ENCODE results near the gene ACACA. TPM values are rescaled to one million over a fixed set of nuclear protein-coding genes. Genes with fewer than 3 reads are reported as not detected.
"Not testable (repeated sequence)": the region's sequence is repeated elsewhere in the genome, so short reads cannot be mapped to it uniquely, and the experiment has no call there.

Gene ACACA
- total RNA-seq, 2 experiments from 2014 or later, result 57.2 to 61.1 TPM

DNA sequence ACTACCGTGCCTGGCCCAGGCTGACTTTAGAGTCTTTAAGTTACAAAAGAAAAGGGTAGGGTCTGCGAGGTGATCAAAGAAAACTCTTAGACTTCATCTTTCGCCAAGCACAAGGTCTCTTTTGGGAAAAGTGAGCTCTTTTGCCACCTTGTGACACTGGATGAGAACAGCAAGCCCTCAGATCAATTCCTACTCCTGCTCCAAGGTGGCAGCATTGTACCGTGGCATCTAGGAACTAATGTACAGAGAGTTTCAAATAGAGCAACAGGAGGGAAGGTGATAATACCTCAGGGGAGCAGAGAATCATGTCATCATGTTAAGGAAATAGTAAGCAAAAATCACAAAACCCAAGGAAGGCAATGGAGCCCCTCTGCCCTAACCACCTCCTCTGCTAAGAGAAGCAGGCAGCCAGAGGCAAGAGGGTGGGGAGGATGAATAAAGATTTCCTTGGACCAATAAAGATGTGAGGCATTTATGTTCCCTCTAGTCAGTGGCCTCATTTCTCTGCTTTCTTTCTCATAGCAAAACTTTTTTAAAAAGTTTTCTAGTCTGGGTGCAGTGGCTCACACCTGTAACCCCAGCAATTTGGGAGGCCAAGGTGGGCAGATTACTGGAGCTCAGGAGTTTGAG is 33.0 kb downstream of the ACACA start:
- CTCF ChIA-PET, result interaction anchor here (0.5 to 3.3 kb wide), 44 partner anchors 9 to 771 kb away, joined by 3 to 22 read pairs (median 4); partner anchors contain the start of genes SYNRG and TADA2A
- Mint-ChIP-seq H3K9me3 (ENCODE audit: low read depth) (no peaks in the 10 kb centered on the region), H3K4me1 (peaks cover 5% of the 10 kb centered on the region), H3K27ac (no peak overlapping the region), H3K27me3 (no peaks in the 10 kb centered on the region), H3K4me3 (no peak overlapping the region), H3K36me3 (ENCODE audit: low read depth) (no peaks in the 10 kb centered on the region)
- intact Hi-C loops (cut with DNase I, micrococcal nuclease), result loop anchor here (1.0 to 10.0 kb wide), 5 partner anchors 24 to 770 kb away; no protein-coding TSS in a partner anchor
- POLR2A ChIA-PET, result no interaction called here
- DNase-seq, result peak; percentile 82
- peak; percentile 98 for ATAC-seq

DNA sequence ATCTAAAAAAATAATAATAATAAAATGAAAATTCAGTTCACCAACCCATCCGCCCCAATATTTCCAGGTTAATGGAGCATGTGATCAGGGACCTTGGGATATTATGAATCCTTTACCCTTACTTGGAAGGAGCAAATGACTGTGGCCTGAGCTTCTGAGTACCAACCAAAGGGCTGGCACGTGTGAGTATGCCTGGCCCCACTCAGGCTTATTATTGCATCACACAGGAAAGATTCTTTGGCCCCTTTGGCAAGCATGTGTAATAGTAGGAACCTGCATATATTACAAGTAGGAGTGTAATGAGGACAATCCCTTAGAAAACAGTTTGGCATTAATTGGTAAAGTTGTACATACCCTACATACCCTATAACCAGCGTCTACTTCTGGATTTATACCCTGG is 38.1 kb downstream of the ACACA start:
- intact Hi-C loops (cut with DNase I, micrococcal nuclease), result no loop called here
- ChIA-PET POLR2A (no interaction called here), CTCF (interaction anchor here (1.1 to 2.3 kb wide), 2 partner anchors 9 to 10 kb away, joined by 5 read pairs; no protein-coding TSS in a partner anchor)
- H3K36me3 Mint-ChIP-seq (ENCODE audit: low read depth), result no peaks in the 10 kb centered on the region
- H3K27me3 Mint-ChIP-seq, result no peaks in the 10 kb centered on the region
- H3K4me1 Mint-ChIP-seq, result peaks cover 3% of the 10 kb centered on the region
- H3K4me3 Mint-ChIP-seq, result no peak overlapping the region
- H3K9me3 Mint-ChIP-seq (ENCODE audit: low read depth), result no peaks in the 10 kb centered on the region
- DNase-seq, result no peak
- ATAC-seq, result no peak
- H3K27ac Mint-ChIP-seq, result no peak overlapping the region

DNA sequence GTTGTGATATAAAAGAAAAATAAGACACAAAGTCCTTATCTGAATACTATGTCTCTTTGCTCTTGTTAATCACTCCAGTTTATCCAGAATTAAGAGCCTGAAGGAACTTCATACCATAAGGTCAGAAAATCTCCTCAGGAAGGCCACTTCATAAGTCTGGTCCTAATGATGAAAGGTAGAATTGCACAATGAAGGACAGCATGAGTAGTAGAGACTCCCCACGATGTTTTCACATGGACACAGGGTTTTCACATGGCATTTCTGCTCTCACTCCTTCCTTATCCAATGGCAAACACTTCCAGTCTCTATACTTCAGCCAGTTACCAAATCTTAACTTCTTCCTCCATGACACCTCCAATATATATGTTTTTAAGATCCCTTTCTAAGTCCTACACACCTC is 41.0 kb downstream of the ACACA start:
- CTCF ChIA-PET, result no interaction called here
- no peak overlapping the region for H3K4me3 Mint-ChIP-seq
- POLR2A ChIA-PET, result no interaction called here
- no peaks in the 10 kb centered on the region for H3K27me3 Mint-ChIP-seq
- H3K27ac Mint-ChIP-seq, result no peak overlapping the region
- no peaks in the 10 kb centered on the region for H3K4me1 Mint-ChIP-seq
- no peaks in the 10 kb centered on the region for H3K9me3 Mint-ChIP-seq (ENCODE audit: low read depth)
- no peak for ATAC-seq
- no peak for DNase-seq
- intact Hi-C loops (cut with DNase I, micrococcal nuclease), result no loop called here
- no peaks in the 10 kb centered on the region for H3K36me3 Mint-ChIP-seq (ENCODE audit: low read depth)

DNA sequence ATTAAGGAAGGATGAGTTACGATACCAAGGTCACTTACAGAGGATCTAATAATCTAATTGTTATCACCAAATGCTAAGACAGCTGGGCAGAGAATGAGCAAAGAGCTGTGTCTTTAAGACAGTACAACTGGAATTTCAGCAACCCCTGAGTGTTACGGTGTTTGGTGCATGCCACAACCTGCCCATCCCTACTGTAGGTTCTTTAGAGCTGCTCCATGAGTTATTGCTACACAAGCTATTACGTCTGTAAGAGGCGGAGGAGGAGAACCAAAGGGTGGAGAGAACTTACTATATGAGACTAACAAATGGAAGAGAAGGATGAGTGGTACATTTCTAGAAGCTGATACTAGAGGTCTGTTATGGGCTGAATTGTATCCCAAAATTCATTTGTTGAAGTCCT is 45.1 kb downstream of the ACACA start:
- intact Hi-C loops (cut with DNase I, micrococcal nuclease), result no loop called here
- no peak overlapping the region for H3K4me3 Mint-ChIP-seq
- no peak overlapping the region for H3K27ac Mint-ChIP-seq
- ChIA-PET POLR2A (interaction anchor here (0.6 kb wide), 2 partner anchors 405 to 875 kb away, joined by 3 to 11 read pairs; partner anchors contain the start of gene ZNHIT3), CTCF (interaction anchor here (0.7 to 3.9 kb wide), 5 partner anchors 13 to 47 kb away, joined by 3 to 22 read pairs (median 3); no protein-coding TSS in a partner anchor)
- DNase-seq (no peak), ATAC-seq (no peak)
- H3K4me1 Mint-ChIP-seq, result peaks cover 23% of the 10 kb centered on the region
- no peaks in the 10 kb centered on the region for H3K9me3 Mint-ChIP-seq (ENCODE audit: low read depth)
- H3K36me3 Mint-ChIP-seq (ENCODE audit: low read depth), result peaks cover 6% of the 10 kb centered on the region
- H3K27me3 Mint-ChIP-seq, result no peaks in the 10 kb centered on the region

DNA sequence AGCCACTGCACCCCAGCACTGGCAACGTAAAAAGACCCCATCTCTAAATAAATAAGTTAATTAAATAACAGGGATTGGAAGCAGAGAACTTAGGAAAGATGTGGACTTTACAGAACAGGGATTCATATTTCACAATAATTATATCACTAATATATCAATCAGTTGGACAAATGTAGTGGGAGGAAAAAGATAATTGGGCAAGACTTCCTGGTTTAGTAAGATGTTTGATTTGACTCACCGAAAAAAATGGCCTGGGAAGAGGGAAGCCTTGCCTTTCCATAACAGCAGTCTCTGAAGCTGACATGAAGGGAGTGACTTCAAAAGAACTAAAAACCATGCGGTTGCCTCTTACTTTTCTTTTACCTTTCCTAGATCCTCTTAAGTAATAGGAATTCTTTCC is 46.0 kb downstream of the ACACA start:
- intact Hi-C loops (cut with DNase I, micrococcal nuclease), result no loop called here
- CTCF ChIA-PET, result interaction anchor here (1.0 to 3.9 kb wide), 3 partner anchors 14 to 35 kb away, joined by 3 to 22 read pairs (median 8); no protein-coding TSS in a partner anchor
- H3K27ac Mint-ChIP-seq, result no peak overlapping the region
- POLR2A ChIA-PET, result interaction anchor here (0.6 kb wide), 1 partner anchor 874 kb away, joined by 3 read pairs; the partner anchor contains the start of gene ZNHIT3
- peaks cover 23% of the 10 kb centered on the region for H3K4me1 Mint-ChIP-seq
- no peak for ATAC-seq
- no peak overlapping the region for H3K4me3 Mint-ChIP-seq
- peaks cover 7% of the 10 kb centered on the region for H3K36me3 Mint-ChIP-seq (ENCODE audit: low read depth)
- H3K27me3 Mint-ChIP-seq, result no peaks in the 10 kb centered on the region
- no peak for DNase-seq
- no peaks in the 10 kb centered on the region for H3K9me3 Mint-ChIP-seq (ENCODE audit: low read depth)

DNA sequence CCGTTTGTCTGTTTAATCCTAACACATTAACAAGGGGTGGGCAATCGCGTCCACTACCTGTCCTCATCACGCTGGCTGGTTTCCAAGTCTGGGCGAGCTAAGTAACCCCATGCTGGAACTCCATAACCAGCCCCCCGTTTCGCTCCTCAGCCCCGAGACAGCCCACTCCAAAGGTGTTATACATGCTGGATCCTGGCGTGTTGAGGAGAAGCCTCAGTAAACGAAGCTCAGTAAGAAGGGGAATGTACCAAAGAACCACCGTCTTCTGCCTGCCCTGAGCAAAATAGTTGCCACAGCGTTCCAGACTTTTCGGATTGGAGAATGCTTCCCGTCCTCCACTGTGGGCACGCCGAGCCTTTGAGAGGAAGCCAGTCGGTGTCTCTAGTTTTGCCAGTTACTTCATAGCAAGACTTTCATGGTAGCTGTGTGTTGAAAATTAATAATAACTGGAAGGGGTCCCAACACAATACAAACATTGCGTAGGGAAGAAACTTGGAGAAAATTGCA is 46.9 kb downstream of the ACACA start:
- ATAC-seq (no peak), DNase-seq (no peak)
- Mint-ChIP-seq H3K9me3 (ENCODE audit: low read depth) (no peaks in the 10 kb centered on the region), H3K27me3 (no peaks in the 10 kb centered on the region), H3K4me3 (peak overlapping the region; percentile 62), H3K27ac (peak overlapping the region; percentile 72), H3K4me1 (peaks cover 23% of the 10 kb centered on the region), H3K36me3 (ENCODE audit: low read depth) (peaks cover 7% of the 10 kb centered on the region)
- ChIA-PET CTCF (interaction anchor here (0.5 to 3.9 kb wide), 5 partner anchors 14 to 198 kb away, joined by 3 to 22 read pairs (median 3); no protein-coding TSS in a partner anchor), POLR2A (interaction anchor here (0.7 to 1.5 kb wide), 2 partner anchors 49 to 1697 kb away, joined by 3 to 4 read pairs; no protein-coding TSS in a partner anchor)
- intact Hi-C loops (cut with DNase I, micrococcal nuclease), result loop anchor here (1.0 to 2.0 kb wide), 9 partner anchors 47 to 873 kb away; partner anchors contain the start of genes AATF (in 1 of the 2), ACACA (in 1 of the 2), DUSP14 (in 1 of the 2) and MRM1 (in 1 of the 2)

DNA sequence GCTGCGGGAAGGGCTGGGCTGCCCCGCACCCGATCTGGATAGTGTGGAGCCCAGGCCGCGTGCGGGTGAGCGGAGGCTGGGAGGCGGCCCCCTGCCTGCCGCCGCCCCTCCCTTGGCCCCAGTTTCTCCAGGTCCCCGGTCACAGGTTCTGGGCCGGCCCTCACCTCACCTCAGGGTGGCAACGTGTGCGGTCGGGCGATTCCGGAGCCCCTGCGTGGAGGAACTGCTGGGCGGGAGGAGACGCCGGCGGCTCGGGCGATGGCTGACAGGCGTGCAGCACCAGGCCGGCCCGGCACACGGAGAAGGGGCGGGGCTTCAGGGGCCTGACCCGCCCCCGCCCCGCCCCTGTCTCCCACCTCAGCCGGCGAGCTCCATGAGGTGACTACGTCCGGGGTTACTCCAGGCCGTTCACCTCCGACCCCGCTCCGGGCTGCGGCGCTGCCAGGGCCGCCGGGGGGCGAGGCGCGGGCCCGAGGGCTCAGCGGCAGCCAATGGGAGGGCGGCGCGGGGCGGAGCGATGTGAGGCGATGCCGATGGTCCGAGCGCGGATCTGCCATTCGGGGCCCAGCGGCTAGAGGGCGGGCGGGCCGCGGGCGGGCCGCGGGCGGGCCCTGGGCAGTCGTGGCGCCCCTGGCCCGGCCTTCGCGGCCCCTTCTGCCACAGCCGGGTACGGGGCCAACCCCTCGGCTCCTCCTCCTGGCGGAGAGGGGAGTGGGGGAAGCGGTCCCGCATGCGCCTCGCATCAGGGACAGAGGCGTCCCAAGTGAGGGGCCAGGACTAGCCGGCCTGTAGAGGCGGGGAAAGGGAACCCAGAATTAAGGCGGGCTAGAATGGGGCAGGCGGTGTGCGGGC is 47.6 kb downstream of the ACACA start:
- peak; percentile 98 for ATAC-seq
- H3K27ac Mint-ChIP-seq, result peak overlapping the region; percentile 83

DNA sequence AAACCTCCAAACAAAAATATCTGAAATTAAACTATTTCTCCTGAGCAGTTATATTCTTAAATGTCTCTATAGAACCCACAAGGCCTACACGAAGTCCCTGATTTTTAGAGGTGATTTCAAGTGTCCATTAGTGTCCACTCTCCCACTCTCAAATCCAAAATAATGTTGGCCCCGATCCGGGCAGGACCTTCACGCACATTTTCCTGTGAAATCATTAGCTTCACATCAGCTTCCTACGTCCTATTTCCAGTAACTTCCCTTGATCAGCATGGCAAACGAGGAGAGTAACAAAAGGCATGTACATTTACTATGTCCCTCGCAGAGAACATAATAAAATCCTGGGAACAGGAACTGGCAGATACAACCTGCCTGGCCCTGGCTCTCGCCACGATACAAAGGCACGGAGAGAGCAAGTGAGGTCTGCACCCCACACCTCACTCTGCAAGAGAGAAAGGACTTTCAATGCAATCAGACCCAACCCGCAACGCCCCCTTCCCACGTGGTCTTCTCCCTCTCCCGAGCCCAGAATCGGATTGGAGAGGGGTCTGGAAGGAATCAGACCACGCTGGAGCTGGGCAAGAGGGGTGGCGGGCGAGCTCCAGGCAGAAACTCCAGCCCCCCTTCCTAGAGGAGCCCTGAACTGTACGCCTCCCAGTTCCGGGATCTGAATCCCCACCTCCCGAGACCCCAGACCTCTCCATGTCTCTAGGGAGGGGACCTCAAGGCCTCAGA is 48.4 kb downstream of the ACACA start:
- intact Hi-C loops (cut with DNase I, micrococcal nuclease), result loop anchor here (2.0 kb wide), 2 partner anchors 49 to 871 kb away; partner anchors contain the start of genes ACACA (in 1 of the 2), TADA2A (in 1 of the 2) and ZNHIT3 (in 1 of the 2)
- peak overlapping the region; percentile 83 for H3K27ac Mint-ChIP-seq
- H3K36me3 Mint-ChIP-seq (ENCODE audit: low read depth), result peaks cover 10% of the 10 kb centered on the region
- ChIA-PET CTCF (interaction anchor here (1.5 to 3.9 kb wide), 2 partner anchors 16 to 53 kb away, joined by 3 to 22 read pairs; no protein-coding TSS in a partner anchor), POLR2A (interaction anchor here (0.5 to 1.5 kb wide), 2 partner anchors 50 to 251 kb away, joined by 4 to 5 read pairs; no protein-coding TSS in a partner anchor)
- no peaks in the 10 kb centered on the region for H3K9me3 Mint-ChIP-seq (ENCODE audit: low read depth)
- H3K27me3 Mint-ChIP-seq, result no peaks in the 10 kb centered on the region
- ATAC-seq (peak; percentile 18), DNase-seq (peak; percentile 70)
- H3K4me3 Mint-ChIP-seq, result peak overlapping the region; percentile 88
- peaks cover 23% of the 10 kb centered on the region for H3K4me1 Mint-ChIP-seq

More for the DNA sequence above, 47.6 kb downstream of the ACACA start:
- Mint-ChIP-seq H3K4me1 (peaks cover 23% of the 10 kb centered on the region), H3K36me3 (ENCODE audit: low read depth) (peaks cover 7% of the 10 kb centered on the region), H3K27me3 (no peaks in the 10 kb centered on the region), H3K9me3 (ENCODE audit: low read depth) (no peaks in the 10 kb centered on the region), H3K4me3 (peak overlapping the region; percentile 88)
- DNase-seq, result peak; percentile 96
- CTCF ChIA-PET, result interaction anchor here (0.5 to 3.9 kb wide), 5 partner anchors 14 to 197 kb away, joined by 3 to 22 read pairs (median 3); no protein-coding TSS in a partner anchor
- POLR2A ChIA-PET, result interaction anchor here (0.5 to 1.5 kb wide), 3 partner anchors 50 to 1698 kb away, joined by 3 to 5 read pairs (median 4); no protein-coding TSS in a partner anchor
- intact Hi-C loops (cut with DNase I, micrococcal nuclease), result loop anchor here (1.0 to 2.0 kb wide), 9 partner anchors 48 to 872 kb away; partner anchors contain the start of genes AATF (in 1 of the 2), ACACA (in 1 of the 2), DUSP14 (in 1 of the 2) and MRM1 (in 1 of the 2)

DNA sequence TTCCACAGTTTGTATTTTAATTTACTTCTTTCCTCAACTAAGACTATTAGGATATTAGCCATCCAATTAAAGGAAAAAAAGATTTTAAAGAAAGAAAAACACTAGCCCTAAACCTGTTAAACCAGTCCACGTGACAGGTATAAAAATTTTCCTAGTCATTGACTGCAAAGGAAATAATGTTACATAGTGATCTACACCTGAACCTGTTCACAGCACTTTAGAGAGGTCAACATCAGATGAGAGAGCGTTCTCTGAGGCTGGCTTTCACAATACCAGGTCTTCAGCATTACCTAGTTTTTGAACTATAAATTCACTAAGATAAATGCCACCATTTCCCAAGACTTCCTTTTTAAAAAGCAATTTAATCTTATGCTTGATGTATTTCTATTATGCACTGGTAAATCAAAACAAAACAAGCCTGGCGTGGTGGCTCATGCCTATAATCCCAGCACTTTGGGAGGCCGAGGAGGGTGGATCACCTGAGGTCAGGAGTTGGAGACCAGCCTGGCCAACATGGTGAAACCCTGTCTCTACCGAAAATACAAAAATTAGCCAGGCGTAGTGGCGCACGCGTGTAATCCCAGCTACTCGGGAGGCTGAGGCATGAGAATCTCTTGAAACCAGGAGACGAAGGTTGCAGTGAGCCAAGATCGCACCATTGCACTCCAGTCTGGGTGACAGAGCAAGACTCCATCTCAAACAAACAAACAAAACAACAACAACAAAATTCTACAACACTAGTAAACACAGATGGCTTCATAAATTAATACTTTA is 49.7 kb downstream of the ACACA start:
- H3K27me3 Mint-ChIP-seq; ATAC-seq; POLR2A ChIA-PET; DNase-seq; intact Hi-C loops (cut with DNase I, micrococcal nuclease); H3K9me3 Mint-ChIP-seq (ENCODE audit: low read depth); H3K27ac Mint-ChIP-seq: not testable (repeated sequence)
- CTCF ChIA-PET, result interaction anchor here (1.4 kb wide), 1 partner anchor 16 kb away, joined by 5 read pairs; no protein-coding TSS in a partner anchor
- Mint-ChIP-seq H3K4me3 (peak overlapping the region; percentile 88), H3K4me1 (peaks cover 23% of the 10 kb centered on the region), H3K36me3 (ENCODE audit: low read depth) (peaks cover 12% of the 10 kb centered on the region)

Measured in activated CD4-positive, alpha-beta T cell treated with anti-CD3 and anti-CD28 coated beads for 36 hours (primary cell).